Measurements from ENCODE around the gene KCNMA1.

- TF ChIP-seq GATA3 (IDR thresholded peaks at IDR 0.05; ENCODE audit: low read depth, low read length) (no peak), GATA2 (IDR thresholded peaks at IDR 0.05; ENCODE audit: low read depth, low read length) (no peak)
Measured at GRCh38 chr10:77101341-77101740, 536.3 kb downstream of the KCNMA1 start.

All from SH-SY5Y (cell line).